Lower leg skin (tissue), 4 donors: ENCODE results near the gene SPON1. TPM values are rescaled to one million over a fixed set of nuclear protein-coding genes. Genes with fewer than 3 reads are reported as not detected.

Experiments used
- DNase-seq, 2 donors: peaks; one replicate each; pipeline ENCODE4 v3.0.0-alpha.2; 2019; ENCODE audit warnings: low spot score in 2 of 2
- H3K4me3 ChIP-seq: fragments of 200-600 bp; sonication (generic); 2 replicates; pipeline ENCODE4 v1.5.1; 2017; ENCODE audit warnings: mild to moderate bottlenecking, low read depth; ENCODE audit not compliant: poor library complexity, severe bottlenecking
- CTCF ChIP-seq, 3 donors: fragments of 450-650 bp; IDR thresholded peaks; one replicate each; pipeline ENCODE4 v1.5.1; 2016; ENCODE audit warnings: antibody characterized with exemption in 3 of 3, mild to moderate bottlenecking in 3 of 3, moderate library complexity in 2 of 3
- POLR2A ChIP-seq, 2 donors: fragments of 450-650 bp; IDR thresholded peaks; one replicate each; pipeline ENCODE4 v1.6.1; 2016 to 2017; ENCODE audit warnings: antibody characterized with exemption in 2 of 2, mild to moderate bottlenecking in 1 of 2, moderate library complexity in 1 of 2
- WGBS, 2 donors: methylation state at CpG; one replicate each; pipeline ENCODE4 v1.1.5; 2018; 5-methylcytosine and 5-hydroxymethylcytosine counted together
- intact Hi-C: fragments of 100-400 bp; cut with DNase I; formaldehyde crosslinking; loops from one replicate; pipeline ENCODE4 v1.15.0; 2023; ENCODE audit warnings: low total_unique reads
- total RNA-seq, 4 donors: library from RNA; depleted of rRNA; stranded (reverse); fragments of >200 nt; gene quantifications; one replicate each; pipeline ENCODE4 v1.1.0, GENCODE V29; 2016

SPON1 gene
- total RNA-seq, 4 donors from 2014 or later, result 3.8 to 12.3 (median 5.1) TPM

GRCh38 chr11:14124350-14124749, 161.8 kb downstream of the SPON1 start:
- no peak for DNase-seq
- H3K4me3 ChIP-seq, result no peak overlapping the region
- intact Hi-C loops, result no loop called here
- WGBS, 2 donors, result 29 to 35% methylated on average over 3 of the region's 3 CpGs
- no peak for TF ChIP-seq POLR2A (IDR thresholded peaks at IDR 0.05)
- no peak for TF ChIP-seq CTCF (IDR thresholded peaks at IDR 0.05)

GRCh38 chr11:14124886-14125285, 162.4 kb downstream of the SPON1 start:
- no peak overlapping the region for H3K4me3 ChIP-seq
- no peak for TF ChIP-seq POLR2A (IDR thresholded peaks at IDR 0.05)
- TF ChIP-seq CTCF (IDR thresholded peaks at IDR 0.05), result no peak
- intact Hi-C loops, result no loop called here
- WGBS, 2 donors, result 55 to 65% methylated on average over 3 of the region's 3 CpGs
- no peak for DNase-seq

GRCh38 chr11:14125529-14125928, 163.0 kb downstream of the SPON1 start:
- 92 to 93% methylated on average over 2 of the region's 2 CpGs for WGBS, 2 donors
- intact Hi-C loops, result no loop called here
- DNase-seq, result no peak
- TF ChIP-seq CTCF (IDR thresholded peaks at IDR 0.05), result no peak
- no peak for TF ChIP-seq POLR2A (IDR thresholded peaks at IDR 0.05)
- H3K4me3 ChIP-seq, result no peak overlapping the region

- intact Hi-C loops, result no loop called here
- TF ChIP-seq POLR2A (IDR thresholded peaks at IDR 0.05) (no peak), CTCF (IDR thresholded peaks at IDR 0.05) (no peak)
Observed at GRCh38 chr11:14127679-14128078, 165.2 kb downstream of the SPON1 start.

GRCh38 chr11:14132312-14132711, 169.8 kb downstream of the SPON1 start:
- 83 to 90% methylated on average over 4 of the region's 4 CpGs for WGBS, 2 donors
- no peak overlapping the region for H3K4me3 ChIP-seq
- TF ChIP-seq CTCF (IDR thresholded peaks at IDR 0.05), result no peak
- TF ChIP-seq POLR2A (IDR thresholded peaks at IDR 0.05), result no peak
- DNase-seq, result no peak
- intact Hi-C loops, result no loop called here

More at GRCh38 chr11:14127679-14128078, 165.2 kb downstream of the SPON1 start:
- no peak overlapping the region for H3K4me3 ChIP-seq
- 86 to 93% methylated on average over 4 of the region's 4 CpGs for WGBS, 2 donors
- no peak for DNase-seq

- intact Hi-C loops, result no loop called here
- WGBS, 2 donors, result 89 to 92% methylated on average over 4 of the region's 4 CpGs
- no peak for DNase-seq
- H3K4me3 ChIP-seq, result no peak overlapping the region
- TF ChIP-seq CTCF (IDR thresholded peaks at IDR 0.05) (no peak), POLR2A (IDR thresholded peaks at IDR 0.05) (no peak)
Observed at GRCh38 chr11:14133381-14133780, 170.9 kb downstream of the SPON1 start.
